IPS DF 19.7 (cell line): ENCODE data around the gene TRNAU1AP.
"Not testable (repeated sequence)": the region's sequence is repeated elsewhere in the genome, so short reads cannot be mapped to it uniquely, and the experiment has no call there.

Experiments used
- DNase-seq: peaks from one replicate; pipeline ENCODE4 v3.0.0-alpha.2; 2013; ENCODE audit warnings: low read depth, low spot score

The TRNAU1AP gene

DNA sequence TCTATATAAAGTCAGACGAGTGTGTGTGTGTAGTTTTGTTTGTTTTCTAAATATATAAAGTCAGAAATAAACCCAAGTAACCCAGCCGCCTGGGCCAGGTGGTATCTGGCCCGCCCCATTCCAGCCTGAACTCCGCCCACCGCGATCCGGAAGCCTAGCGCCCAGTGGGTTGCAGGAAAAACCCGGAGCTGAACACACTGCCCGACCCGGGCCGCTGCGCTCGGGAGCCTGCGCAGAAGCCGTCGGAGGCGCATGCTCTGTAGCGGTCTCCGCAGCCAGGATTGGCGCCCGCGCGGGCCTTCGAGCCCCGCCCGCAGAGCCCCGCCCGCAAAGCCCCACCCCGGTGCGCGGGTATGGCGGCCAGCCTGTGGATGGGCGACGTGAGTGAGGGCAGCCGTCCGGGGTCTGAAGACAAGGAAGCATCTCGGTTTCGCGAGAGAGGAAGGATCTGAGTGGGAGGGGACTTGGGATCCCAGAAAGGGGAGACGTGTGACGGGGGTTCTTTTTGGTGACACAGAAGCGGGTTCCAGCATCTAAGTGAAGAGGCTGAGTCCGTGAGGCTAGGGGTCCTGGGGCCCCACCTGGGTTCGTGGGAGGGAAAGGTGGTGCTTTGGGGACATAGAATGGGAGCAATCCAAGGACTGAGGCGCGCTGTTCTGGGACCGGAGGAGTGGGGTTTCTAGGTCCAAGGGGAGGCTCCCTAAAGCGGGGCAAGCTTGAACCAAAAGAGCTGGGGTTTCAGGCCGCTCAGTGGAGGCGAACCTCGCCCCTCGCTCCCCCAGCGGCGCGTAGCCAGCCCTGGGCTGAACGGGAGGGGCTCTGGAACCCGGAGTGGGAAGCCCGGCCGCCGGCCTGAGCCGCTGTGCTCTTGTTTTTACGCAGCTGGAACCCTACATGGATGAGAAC, at the start of gene TRNAU1AP:
Gene TRNAU1AP (plus strand): TSS at position 328 of the 906 bp plus-strand sequence. CDS start 26 bp downstream, at position 354.
- DNase-seq = peak; percentile 60

DNA sequence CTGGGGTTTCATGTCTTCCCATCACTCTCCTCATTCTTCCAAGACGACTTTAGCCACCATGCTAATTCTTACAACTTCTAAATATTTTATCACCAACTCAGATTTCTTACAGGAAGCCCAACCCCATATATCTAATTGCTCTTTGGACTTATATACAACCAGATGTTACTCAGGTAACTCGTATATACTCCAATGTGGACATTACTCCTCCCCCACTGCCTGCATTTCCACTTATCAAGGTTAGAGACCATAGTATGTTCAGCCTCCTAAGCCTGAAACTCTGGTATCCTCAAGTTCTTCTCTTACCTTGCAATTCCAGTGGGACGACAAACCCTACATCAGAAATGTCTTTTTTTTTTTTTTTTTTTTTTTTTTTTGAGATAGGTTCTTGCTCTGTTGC, 49.8 kb upstream of the TRNAU1AP start:
- DNase-seq = no peak

DNA sequence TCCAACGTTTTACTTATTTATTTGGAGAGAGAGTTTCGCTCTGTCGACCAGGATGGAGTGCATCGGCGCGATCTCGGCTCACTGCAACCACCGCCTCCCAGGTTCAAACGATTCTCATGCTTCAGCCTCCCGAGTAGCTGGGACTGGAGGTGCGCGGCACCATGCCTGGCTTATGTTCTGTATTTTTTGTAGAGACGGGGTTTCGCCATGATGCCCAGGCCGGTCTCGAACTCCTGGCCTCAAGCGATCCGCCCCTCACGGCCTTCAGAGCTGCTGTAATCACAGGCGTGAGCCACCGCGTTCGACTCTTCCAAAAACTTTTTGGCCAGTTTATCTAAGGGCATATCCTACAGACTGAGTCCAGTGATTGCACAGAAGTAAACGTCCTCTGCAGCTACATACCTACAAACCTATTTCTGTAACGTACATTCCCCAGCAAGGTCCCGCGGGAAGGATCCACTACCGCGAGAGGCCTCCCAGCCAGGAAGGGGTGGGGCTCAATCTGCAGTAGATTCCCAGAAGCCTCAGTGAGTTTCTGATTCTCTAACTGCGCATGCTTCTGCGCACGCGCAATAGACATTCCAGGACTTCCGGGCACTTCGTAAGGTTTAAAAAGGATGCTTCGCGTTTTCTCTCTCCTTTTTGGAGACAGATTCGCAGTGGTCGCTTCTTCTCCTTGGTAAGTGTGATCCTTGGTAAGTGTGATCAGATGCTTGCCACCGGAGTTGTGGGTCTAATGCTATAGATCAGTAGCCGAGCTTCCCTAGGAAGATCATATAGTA, 47.3 kb upstream of the TRNAU1AP start, which contains the start of gene RCC1:
Gene RCC1 (plus strand): TSS at position 638 of the 782 bp plus-strand sequence. CDS start 23,824 bp downstream, outside the sequence.
- peak; percentile 94 for DNase-seq

DNA sequence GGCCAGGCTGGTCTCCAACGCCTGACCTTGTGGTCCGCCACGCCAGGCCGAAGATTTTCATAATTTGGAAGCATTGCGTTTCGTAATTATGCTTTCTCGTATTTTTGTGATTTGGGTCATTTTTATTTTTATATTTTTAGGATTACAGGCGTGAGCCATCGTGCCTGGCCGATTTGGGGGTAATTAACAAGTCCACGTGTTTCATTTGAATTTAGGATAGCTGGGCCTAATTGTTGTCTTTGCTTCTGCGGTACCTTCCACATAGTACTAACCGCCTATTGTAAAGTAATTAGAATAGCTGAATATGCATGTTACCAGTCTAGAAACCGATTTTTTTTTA, 46.0 kb upstream of the TRNAU1AP start:
- no peak for DNase-seq

DNA sequence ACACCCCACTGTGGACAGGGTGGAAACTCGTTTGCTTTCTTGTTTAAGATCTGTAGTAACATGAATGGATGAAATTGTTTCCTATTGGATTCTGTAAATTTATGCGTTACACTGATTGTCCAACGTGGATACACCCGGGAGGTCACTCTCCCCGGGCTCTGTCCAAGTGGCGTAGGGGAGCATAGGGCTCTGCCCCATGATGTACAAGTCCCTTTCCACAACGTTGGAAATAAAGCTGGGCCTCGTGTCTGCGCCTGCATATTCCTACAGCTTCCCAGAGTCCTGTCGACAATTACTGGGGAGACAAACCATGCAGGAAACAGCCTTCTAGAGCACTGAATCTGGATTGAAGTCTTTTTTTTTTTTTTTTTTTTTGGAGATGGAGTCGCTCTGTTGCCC, 45.6 kb upstream of the TRNAU1AP start:
- DNase-seq = no peak

DNA sequence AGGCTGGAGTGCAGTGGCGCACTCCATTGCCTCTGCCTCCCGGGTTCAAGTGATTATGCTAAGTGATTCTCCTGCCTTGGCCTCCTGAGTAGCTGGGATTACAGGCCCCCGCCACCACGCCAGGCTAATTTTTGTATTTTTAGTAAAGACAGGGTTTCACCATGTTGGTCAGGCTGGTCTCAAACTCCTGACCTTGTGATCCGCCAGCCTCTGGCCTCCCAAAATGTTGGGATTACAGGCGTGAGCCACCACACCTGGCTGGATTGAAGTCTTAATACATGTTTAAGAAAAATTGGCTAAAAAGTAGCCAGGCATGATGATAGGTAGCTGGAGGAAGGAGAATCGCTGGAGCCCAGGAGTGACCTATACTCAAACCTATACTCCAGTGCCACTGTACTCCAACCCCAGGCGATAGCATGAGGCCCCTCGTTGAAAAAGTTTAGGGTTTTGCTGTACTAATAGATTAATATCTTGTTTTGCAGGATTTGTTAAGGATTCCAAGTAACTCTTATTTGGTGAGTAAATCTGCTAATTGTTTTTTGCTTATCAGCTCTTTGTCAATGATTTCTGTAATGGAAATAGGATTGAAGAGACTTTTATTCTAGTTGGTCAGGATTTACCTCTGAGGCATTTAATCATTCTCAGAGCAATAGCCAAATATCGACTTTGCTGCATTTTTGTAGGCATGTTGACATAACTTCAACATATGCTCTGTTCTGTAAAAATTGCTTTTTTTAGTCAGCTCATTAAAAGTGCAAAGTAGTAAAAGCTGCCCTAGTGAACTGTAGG, 45.0 kb upstream of the TRNAU1AP start:
- DNase-seq = no peak

DNA sequence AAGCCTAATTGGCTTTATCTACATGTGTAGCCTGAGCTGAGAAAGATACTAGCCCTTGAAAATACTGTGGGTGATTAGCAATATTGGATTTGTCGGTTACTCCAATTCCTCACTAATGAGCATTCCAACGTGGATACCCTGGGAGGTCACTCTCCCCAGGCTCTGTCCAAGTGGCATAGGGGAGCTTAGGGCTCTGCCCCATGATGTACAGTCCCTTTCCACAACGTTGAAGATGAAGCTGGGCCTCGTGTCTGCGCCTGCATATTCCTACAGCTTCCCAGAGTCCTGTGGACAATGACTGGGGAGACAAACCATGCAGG, 44.5 kb upstream of the TRNAU1AP start:
- DNase-seq = no peak

DNA sequence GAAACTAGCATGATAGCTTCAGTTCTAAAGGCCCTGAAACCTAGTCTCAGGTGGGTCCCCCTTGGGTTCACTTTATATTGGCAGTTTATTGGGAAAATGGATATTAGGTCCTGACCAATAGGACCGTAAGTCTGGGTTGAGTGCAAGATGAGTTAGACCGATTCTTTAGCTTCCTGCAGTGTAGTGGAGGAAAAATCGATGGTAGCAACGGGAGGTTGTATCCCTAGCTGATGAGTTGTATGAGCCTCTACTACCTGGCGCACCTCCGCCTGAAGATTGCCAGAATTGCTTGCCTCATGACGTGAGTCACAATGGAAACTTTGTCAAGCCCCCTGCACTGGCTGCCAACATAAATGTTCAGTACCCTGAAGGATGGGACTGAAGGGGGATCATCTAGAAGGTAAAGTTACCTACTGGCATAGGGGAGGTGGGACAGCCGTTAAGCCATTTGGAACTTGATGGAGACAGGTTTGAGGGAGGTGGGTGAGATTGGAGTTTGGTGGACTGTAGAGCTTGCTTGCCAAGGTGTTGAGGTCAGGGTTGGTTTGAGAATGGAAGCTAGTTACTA, 43.1 kb upstream of the TRNAU1AP start:
- DNase-seq = no peak

DNA sequence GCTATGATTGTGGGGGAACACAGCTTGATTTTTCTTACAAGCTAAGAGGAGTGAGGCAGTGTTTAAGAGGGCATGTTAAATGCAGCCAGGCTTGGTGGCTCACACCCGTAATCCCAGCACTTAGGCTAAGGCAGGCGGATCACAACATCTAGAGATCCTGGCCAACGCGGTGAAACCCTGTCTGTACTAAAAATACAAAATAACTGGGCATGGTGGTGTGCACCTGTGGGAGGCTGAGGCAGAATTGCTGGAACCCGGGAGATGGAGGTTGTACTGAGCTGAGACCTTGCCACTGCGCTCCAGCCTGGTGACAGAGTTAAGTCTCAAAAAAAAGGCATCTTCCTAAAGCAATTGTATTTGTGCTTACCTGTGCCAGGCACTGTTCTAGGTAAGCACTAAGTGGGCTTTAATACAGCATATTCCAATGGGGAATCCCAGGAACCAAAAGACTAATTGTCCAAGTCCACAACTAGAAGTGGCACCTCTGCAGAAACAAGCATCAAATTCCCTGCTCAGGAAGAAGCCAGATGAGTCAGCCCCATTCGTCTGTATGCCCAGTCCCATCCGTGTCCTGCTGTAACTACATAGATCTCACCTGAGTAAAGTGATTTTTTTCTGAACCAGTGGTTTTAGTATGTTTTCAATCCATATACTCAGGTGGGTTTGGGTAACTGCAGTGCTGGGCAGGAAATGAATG, 42.5 kb upstream of the TRNAU1AP start:
- DNase-seq = no peak

DNA sequence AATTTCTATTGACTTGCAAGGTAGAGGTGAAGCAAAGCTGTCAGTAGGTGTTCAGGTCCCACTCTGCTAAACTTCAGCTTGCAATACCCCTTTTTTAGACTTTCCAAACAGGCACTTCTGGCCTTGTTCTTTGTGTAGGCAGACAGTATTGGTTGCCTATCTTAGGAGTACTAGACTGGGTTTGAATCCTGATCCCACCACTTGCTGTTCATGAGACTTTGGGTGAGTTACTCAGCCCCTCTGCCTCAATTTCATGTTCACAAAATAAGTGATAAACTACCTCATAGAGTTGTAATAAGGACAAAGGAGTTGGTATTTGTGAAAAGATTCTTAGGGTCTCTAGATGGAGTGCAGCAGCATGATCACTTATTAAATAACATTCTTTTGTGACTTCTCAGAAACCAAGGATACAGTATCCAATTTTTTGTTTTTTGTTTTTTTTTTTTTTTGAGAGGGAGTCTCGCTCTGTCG, 41.9 kb upstream of the TRNAU1AP start:
- DNase-seq = no peak

DNA sequence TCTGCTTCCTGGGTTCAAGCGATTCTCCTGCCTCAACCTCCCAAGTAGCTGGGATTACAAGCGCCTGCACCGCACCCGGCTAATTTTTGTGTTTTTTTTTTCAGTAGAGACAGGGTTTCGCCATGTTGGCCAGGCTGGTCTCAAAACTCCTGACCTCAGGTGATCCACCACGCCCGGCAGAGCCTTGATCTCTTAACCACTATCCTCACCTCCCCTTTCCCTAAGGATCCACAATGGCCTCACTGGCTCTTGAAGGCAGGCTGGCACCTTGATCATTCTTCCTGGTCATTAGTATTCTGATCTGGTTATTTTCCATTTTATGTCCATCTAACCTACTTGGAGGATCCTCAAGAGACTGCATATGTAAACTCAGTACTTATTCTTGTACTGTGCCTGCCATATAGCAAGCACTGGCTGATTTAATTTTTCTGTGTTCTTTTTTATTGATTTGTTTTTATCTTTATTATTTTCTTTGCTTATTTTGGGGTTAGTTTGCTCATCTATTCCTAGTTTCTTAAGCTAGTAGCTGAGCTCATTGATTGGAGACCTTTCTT, 40.8 kb upstream of the TRNAU1AP start:
- DNase-seq = no peak

DNA sequence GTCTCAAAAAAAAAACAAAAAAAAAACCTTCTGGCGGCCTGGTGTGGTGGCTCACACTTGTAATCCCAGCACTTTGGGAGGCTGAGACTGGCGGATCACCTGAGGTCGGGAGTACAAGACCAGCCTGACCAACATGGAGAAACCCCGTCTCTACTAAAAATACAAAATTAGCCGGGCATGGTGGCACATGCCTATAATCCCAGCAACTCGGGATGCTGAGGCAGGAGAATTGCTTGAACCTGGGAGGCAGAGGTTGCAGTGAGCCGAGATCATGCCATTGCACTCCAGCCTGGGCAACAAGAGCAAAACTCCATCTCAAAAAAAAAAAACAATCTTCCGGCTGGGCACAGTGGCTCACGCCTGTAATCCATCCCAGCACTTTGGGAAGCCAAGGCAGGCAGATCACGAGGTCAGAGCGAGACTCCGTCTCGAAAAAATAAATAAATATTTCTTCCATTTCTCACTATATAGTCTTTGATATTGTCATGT, 38.4 kb upstream of the TRNAU1AP start:
- not testable (repeated sequence) for DNase-seq

DNA sequence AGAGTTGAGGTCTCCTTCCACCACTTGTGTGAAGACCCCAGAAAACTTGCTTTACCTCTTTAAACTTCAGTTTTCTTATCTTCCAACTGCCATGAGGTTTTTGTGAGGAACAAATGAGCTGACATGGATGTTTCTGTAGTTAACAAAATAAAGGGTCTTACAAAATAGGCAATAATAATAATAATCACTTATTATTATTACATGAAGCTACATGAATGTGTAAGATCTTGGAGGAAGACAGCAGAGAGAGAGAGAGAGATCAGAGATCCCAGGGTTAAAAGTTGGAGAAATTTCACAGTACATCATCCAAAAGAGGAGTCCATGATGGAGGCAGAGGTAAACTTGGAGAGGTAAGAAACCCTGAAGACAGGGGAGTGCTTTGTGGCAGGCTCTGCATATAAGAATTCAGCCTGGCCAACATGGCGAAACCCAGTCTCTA, 36.3 kb upstream of the TRNAU1AP start:
- no peak for DNase-seq

DNA sequence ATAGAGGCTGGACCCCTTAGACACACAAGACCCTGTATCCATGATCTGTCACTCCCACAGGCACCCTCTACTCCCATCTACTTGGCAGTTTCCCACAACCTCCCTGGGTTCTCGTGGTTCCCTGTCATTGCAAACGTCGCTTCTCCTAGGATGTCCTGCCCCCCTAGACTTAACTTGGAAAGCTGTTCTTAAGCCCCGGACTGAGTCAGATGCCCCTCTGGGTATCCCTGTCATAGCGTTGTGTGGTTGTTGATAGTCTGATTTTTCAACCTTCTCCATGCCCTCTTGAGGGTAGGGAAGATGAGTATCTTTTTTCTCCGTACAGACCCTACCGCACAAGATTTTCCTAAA, 35.3 kb upstream of the TRNAU1AP start:
- no peak for DNase-seq

DNA sequence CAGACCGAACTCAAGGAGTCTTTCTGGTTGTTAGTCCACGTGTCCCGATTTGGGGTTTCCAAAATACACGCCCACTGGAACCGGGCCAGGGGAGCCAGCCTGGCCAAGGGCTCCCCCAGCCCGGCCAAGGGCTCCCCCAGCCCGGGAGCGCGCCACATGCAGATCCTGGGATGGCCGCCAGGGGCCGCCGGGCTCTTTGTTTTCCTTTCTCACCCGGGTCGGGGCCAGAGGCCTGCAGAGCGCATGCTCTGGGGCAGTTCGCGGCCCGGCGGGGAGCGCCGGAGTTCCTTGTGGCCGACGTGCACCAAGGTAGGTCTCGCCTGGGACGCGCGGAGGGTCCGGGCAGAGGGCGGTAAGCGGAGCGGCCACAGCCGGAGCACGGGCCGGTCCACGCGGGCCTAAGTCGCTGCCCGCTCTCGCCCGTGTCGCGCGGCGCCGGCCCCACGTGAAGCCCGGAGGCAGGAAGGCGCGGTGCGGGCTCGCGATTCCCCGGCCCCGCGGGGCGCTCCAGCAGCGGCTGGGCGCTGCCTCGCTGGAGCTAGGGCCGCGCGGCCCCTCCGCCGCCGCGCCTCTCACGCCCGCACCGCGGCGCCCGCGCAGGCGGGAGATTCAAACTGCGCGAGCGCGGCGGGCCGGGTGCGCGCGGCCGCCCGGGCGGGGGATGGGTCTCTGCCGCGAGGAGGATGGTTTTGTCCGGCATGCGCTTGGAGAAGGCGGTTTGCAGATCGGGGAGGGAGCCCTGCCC, 34.7 kb upstream of the TRNAU1AP start:
- DNase-seq = no peak

DNA sequence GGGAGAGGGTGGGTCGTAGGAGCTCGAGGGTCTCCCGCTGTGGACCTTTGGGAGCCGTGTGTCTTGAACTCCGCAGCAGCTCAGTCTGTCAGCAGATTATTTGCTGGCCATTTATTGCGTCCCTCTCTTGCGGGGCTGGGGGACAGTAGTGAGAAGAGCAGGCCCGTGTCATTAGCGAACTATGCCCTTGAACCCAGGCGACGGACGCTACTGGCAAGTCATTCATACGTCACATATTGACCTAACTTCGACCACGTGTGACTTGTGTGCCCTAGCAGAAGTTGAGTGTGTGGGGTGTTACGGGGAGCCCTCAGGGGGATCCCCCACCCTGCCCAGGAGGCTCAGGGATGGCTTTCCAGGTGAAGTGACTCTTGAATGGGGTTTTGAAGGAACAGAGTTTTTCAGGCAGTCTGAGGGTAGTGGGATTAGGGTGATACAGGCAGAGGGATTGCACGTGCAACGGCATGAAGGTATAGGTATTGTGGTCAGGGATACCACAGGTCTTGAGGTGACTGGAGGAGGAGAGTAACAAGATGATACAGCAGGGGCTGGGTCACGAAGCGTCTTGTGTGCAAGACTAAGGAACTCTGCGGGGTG, 34.0 kb upstream of the TRNAU1AP start:
- DNase-seq = no peak

DNA sequence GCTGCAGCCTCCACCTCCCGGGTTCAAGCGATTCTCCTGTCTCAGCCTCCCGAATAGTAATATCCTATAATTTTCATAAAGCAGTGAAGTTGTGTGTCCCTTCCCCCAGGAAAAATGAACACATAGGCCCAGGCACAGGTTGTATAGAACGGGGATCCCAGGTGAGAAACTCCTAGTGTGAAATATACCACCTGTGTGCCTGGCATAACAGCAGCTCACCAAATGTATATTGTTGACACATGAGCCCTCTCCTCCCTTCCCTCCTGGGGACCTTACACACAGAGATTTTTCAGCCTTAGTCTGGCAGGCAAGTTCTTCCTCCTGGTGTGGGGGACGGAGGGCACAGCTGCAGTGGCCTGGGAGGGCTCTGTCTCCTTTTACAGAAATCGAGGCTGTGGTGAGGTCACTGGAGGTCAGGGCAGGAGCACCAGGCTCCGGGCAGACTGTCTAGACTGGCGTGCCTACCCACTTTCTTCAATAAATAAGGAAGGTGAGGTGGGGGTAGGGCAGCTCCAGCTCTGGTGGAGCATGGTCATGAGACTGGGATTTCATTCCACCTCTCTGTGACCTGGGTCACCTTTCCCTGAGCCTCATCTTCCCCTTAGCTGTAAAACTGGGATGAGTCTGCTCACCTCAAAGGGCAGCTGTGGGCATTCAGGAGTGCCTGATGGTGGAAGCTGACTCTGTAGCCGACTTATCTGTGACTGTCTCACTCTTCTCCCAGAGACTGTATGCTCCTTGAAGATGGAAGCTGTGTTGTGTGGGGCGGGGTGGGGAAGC, 32.7 kb upstream of the TRNAU1AP start:
- DNase-seq = no peak

DNA sequence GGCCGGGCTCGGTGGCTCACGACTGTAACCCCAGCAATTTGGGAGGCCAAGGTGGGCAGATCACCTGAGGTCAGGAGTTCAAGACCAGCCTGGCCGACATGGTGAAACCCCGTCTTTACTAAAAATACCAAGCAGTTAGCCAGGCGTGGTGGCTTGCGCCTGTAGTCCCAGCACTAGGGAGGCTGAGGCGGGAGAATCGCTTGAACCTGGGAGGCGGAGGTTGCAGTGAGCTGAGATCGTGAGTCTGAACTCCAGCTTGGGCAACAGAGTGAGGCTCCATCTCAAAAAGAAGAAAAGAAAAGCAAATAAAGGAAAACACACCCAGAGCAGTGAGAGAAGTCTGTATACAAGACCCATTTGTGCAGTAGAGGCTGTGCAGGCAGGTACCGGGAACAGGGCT, 32.1 kb upstream of the TRNAU1AP start:
- not testable (repeated sequence) for DNase-seq
